GM18526 (cell line): Measurements from ENCODE around the gene ATP5PO.

Source experiments
- POLR2A ChIP-seq: IDR thresholded peaks from 3 replicates; pipeline ENCODE4 v1.6.1; 2011; ENCODE audit not compliant: insufficient read length; ENCODE audit errors: extremely low read depth

Gene ATP5PO

DNA sequence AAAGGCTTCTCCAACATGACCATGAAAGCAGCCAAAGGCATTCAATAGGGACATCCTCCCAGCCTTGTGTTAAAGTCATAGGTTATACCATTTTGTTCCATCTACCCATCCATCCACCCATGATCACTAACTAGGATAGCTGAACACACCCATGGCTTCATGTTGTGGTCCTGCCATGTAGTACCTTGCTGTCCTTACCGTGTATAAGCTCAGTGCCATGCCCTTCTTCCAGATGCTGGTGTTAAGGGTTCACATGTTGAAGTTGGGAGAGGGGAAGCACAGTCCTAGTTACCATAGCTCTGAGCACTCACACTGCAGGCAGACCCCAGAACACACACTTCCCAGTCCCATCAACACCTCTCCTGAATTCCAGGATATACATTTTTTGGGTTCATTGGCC, 51.5 kb downstream of the ATP5PO start:
- TF ChIP-seq POLR2A: no peak

DNA sequence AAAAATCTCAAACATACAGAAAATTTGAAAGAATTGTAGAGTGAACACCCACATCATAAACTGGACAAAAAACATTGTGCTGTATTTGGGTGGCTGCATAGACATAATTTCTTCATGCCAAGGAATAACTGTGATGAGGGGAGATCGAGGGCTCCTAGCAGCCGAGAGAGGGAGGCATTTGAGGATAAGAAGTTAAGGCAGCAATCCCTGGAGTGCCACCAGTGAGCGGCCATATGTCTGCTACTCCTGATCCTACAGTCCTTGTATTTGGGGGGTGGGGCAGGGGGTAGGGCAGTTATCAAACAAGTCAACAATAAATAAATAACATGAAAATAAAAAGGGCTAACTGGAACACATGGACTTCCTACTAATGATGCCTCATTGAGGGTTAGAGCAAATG, 54.5 kb downstream of the ATP5PO start:
- TF ChIP-seq POLR2A: no peak

DNA sequence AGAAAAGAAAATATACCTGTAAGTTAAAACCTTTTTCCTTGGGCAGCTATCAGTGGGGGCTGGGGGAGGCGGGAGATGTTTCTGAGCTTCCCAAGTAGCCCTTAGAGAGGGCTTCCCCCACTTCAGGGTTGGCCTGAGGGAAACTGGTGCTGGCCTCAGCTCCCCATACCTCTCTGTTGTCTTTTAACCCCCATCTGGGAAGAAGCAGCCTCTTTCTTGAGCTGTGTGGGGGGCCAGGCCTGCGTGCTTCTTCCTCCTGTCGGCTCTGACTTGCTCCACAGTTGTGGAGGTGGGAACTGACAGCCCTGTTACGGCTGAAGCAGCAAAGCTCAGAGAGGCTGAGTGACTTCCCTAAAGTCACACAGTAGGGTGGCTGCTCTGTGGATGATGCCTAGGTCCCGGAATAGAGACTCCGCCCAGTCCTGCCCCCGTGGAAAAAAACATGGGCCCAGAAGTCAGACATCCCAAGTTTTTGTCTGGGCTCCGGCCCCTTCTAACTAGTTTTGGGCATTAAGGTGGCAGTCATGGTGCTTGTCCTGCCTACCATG, 55.2 kb downstream of the ATP5PO start:
- TF ChIP-seq POLR2A: no peak

DNA sequence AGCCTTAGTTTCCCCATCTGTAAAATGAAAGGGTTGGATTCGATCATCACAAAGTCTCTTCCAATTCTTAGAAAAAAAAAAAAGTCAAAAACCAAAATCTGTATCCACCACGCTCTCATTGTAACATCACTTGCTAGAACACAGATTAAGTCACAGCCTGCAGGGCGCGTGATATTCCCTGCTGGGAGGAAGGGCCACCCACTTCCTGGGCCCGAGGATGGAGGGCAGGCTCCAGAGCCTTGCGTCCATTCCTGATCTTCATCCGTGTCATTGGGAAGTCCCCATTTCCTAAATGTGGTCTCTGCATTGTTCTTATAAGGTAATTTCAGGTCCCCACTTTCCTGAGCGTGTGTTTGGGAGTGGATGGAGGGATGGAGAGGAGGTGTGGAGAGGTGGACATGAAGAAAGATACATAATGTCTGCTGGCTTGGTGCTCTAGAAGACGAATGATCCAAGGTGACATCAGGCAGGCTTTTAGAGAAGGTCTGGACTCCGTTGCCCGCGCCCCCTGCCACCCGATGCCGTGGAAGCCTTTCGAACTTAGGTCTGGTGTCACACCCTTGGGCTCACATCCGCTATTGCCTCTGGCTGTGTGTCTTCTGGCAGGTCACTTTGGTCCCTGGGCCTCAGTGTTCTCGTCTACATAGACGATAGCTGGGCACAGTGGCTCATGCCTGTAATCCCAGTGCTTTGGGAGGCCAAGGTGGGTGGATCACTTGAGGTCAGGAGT, 56.1 kb downstream of the ATP5PO start:
- no peak for TF ChIP-seq POLR2A

DNA sequence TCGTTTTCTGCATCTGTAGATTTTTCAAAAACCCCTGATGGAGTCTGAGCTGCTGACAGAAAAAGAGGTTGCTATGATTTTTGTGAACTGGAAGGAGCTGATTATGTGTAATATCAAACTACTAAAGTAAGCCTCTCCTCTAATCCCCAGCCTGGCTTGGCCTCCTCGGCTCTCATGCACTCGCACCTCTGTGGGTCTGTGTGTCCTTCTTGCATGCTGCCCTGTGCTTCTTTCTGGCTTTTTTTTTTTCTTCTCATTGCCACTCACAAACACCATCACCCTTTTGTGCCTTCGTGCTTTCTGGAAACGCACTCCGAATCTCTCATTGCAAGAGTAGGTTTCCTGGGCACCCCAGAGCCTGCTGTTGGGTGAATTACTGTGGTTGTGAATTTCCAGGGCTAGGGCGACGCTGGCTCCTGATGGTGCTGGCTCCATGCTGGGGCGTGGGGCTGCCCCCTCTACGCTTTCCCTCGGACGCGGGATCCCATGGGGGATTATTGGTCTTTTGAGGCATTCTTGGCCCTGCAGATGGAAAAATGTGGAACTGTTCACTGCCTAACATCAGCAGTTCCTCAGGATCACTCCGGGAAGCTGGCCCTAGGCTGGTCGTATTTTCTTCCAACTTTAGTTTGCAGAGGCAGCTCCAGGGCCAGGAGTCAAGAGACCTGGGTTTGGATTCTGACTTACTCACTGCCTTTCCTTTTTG, 56.8 kb downstream of the ATP5PO start:
- TF ChIP-seq POLR2A: no peak

DNA sequence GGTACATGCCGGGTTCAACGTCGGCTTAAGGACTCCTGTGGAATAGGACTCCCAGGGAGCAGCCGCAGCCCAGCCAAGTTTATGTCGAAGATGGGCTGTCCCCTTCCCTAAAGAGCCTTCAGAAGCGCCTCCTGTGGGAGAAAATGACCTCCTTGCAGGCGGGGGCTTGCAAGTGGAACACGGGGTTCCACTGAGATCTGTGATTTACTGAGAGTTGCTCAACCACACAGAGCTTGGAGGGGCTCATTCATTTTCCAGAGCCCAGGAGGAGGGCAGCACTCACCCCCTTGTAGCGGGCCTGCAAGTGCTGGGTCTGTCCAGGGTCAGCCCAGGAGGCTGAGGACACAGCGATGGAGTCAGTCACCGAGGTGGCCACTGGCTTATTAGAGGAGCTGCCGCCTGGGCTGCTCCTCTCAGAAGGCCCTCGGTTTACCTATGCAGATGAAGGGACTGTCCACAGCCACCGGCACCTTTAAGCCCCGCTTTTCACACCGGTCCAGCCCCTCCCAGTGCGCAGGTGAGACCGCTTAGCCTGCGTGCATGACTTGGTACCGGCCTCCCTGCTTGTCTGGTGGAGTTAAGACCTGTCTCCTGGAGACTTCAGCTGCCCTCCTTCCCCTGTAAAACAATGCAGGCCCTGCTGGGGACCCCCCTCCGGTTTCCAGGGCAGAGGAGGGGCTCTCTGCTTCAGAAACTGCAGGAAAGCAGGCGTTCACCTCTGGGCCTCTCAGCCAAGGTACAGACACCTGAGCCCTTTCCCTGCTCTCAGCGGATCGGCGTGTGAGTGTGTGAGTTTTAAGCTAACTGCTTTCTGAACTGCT, 57.5 kb downstream of the ATP5PO start:
- TF ChIP-seq POLR2A: no peak

DNA sequence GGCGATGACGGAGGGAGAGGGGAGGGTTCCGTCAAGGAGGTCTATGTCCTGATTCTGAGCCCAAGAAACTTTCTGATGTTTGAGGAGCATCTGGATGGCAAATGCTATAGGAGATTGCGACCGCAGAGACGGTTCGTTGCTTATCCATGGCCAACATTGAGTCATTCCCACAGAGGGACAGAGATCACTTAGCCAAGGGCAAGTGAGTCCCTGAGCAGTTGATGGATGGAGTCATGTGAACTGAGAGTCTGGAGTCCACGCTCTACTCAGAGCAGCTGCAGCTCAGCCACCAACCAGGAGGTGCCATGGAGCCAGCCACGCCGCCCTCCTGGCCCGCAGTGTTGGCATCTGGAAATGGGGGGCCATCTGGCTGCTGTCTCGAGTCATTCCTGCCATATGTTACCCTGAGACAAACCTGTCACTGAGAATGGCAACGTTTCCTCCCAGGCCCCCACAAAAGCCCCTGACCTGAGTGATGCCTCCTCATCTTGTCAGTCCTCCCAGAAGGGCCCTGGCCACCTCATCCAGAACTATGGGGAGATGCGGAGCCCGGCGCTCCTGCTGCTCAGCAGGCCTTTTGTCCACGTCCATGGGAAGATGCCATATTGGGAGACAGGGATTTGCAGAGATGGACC, 58.6 kb downstream of the ATP5PO start:
- no peak for TF ChIP-seq POLR2A

DNA sequence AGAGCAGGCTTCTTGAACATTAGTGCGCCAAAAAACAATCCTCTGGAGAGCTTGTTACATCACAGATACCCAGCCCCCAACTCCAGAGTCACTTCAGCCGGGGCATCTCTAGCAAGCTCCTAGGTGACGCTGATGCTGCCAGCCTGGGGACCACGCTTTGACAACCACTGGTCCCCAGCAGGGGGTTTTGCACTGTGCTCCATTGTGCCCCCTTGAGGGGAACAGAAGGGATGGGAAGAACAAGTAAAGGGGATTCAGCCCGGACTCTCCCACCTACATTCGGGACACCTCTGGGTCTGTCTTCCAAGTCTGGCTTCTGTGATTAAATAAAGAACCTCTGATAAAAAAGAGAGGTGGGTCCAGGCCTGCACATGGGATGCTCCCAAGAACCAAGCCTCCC, 60.4 kb downstream of the ATP5PO start:
- no peak for TF ChIP-seq POLR2A

DNA sequence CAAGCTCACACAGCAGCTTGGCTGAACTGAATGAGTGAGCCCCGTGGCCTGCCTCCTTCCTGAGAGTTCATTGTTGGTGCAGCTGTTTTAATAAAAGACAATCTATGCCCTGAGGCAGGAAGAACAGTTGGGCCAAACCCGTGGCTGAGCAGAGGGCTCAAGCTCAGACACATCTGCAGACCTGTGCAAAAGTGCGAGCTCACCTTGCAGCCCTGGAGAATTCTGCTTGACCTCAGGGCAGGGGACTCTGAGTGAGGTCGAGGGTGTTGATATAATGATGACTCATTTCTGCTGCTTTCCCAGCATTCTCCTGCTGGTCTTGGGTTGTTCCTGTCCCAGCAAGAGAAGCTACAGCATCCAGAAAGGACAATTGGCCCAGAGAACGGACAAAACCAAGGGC, 61.0 kb downstream of the ATP5PO start:
- TF ChIP-seq POLR2A: no peak
